IMR-90 (cell line): ENCODE data around the gene NINJ2. TPM values are rescaled to one million over a fixed set of nuclear protein-coding genes. Genes with fewer than 3 reads are reported as not detected.

Source experiments
- ATAC-seq: fragments of 200-7000 bp; cut with Tn5 transposase; 2 replicates; pipeline ENCODE4 v1.9.1; 2020; ENCODE audit warnings: low read depth, mild to moderate bottlenecking, moderate library complexity
- BruUV-seq: library from RNA; stranded (reverse); fragments of 400-500 nt; replicated peaks from 2 replicates; lab custom pipeline; 2021; lab: Mats Ljungman, UMichigan
- CTCF ChIA-PET: fragments of 300-600 bp; formaldehyde crosslinking; extraction: SDS; loops from one replicate; lab custom pipeline; 2021; ENCODE audit warnings: antibody characterized with exemption; lab: Yijun Ruan, JAX
- POLR2A ChIA-PET: fragments of 300-600 bp; sonication (Branson Sonifier 250); formaldehyde crosslinking; loops from one replicate; lab custom pipeline; 2022; ENCODE audit warnings: antibody characterized with exemption; ENCODE audit not compliant: unreplicated experiment; lab: Charles Lee
- DNase-seq: peaks from one replicate; pipeline ENCODE4 v3.0.0; 2013
- H2AFZ ChIP-seq: replicated peaks from 2 replicates; pipeline ENCODE3; 2013; ENCODE audit warnings: low read length, mild to moderate bottlenecking; ENCODE audit not compliant: poor library complexity
- H2AK5ac ChIP-seq: 2 replicates; pipeline ENCODE4 v1.6.1; 2013; ENCODE audit warnings: low read depth, low read length, inconsistent platforms
- H2AK9ac ChIP-seq: replicated peaks from 2 replicates; pipeline ENCODE3; 2013; ENCODE audit warnings: mild to moderate bottlenecking, low read depth, low read length, moderate library complexity; ENCODE audit not compliant: poor library complexity
- H2BK120ac ChIP-seq: 2 replicates; pipeline ENCODE4 v1.6.1; 2013; ENCODE audit warnings: low read depth, low read length, inconsistent platforms
- H2BK15ac ChIP-seq: 3 replicates; pipeline ENCODE4 v1.6.1; 2013; ENCODE audit warnings: low read depth, low read length, inconsistent platforms
- H2BK20ac ChIP-seq: 2 replicates; pipeline ENCODE4 v1.6.1; 2013; ENCODE audit warnings: low read depth, mild to moderate bottlenecking, inconsistent platforms, low read length, moderate library complexity
- H2BK5ac ChIP-seq: 2 replicates; pipeline ENCODE4 v1.6.1; 2013; ENCODE audit warnings: mild to moderate bottlenecking, low read depth, low read length, inconsistent platforms; ENCODE audit not compliant: poor library complexity, severe bottlenecking
- H3K14ac ChIP-seq: replicated peaks from 2 replicates; pipeline ENCODE4 v1.6.1; 2013; ENCODE audit warnings: low read depth, low read length, inconsistent platforms
- H3K18ac ChIP-seq: 2 replicates; pipeline ENCODE4 v1.6.1; 2013; ENCODE audit warnings: low read depth, low read length, control low read depth
- H3K23ac ChIP-seq: 2 replicates; pipeline ENCODE4 v1.6.1; 2013; ENCODE audit warnings: low read depth, low read length, inconsistent platforms
- H3K27ac ChIP-seq: 2 replicates; pipeline ENCODE4 v1.5.1; 2013; ENCODE audit warnings: mild to moderate bottlenecking, control low read depth, low read length; ENCODE audit not compliant: insufficient read depth
- H3K27me3 ChIP-seq: 2 replicates; pipeline ENCODE4 v1.6.1; 2013; ENCODE audit warnings: low read length; ENCODE audit not compliant: control insufficient read depth, insufficient read depth
- H3K36me3 ChIP-seq: 2 replicates; pipeline ENCODE4 v1.6.1; 2013; ENCODE audit warnings: low read length, mixed read lengths; ENCODE audit not compliant: control insufficient read depth, insufficient read depth
- H3K4ac ChIP-seq: 2 replicates; pipeline ENCODE4 v1.6.1; 2013; ENCODE audit warnings: low read depth, low read length, inconsistent platforms
- H3K4me1 ChIP-seq: 2 replicates; pipeline ENCODE4 v1.6.1; 2013; ENCODE audit warnings: low read length, mixed read lengths; ENCODE audit not compliant: control insufficient read depth, insufficient read depth
- H3K4me2 ChIP-seq: 2 replicates; pipeline ENCODE4 v1.6.1; 2013; ENCODE audit warnings: low read depth, mild to moderate bottlenecking, control low read depth, low read length, moderate library complexity
- H3K4me3 ChIP-seq: 2 replicates; pipeline ENCODE4 v1.5.1; 2013; ENCODE audit warnings: low read depth, mild to moderate bottlenecking, control low read depth, low read length, moderate library complexity; ENCODE audit not compliant: insufficient read depth
- H3K56ac ChIP-seq: 2 replicates; pipeline ENCODE4 v1.6.1; 2013; ENCODE audit warnings: low read length, inconsistent platforms; ENCODE audit not compliant: insufficient read depth; ENCODE audit errors: extremely low read depth
- H3K79me1 ChIP-seq, 2 experiments: 2 replicates each; pipeline ENCODE4 v1.6.1; 2013; ENCODE audit warnings: low read length in 2 of 2, inconsistent platforms in 1 of 2, low read depth in 1 of 2
- H3K9ac ChIP-seq: 2 replicates; pipeline ENCODE4 v1.6.1; 2013; ENCODE audit warnings: low read depth, low read length, control low read depth
- H3K9me1 ChIP-seq: 2 replicates; pipeline ENCODE4 v1.6.1; 2013; ENCODE audit warnings: low read length, inconsistent platforms; ENCODE audit not compliant: insufficient read depth
- H3K9me3 ChIP-seq: 2 replicates; pipeline ENCODE4 v1.6.1; 2013; ENCODE audit warnings: low read length; ENCODE audit not compliant: control insufficient read depth, insufficient read depth
- H4K20me1 ChIP-seq: 2 replicates; pipeline ENCODE4 v1.6.1; 2013; ENCODE audit warnings: low read length, inconsistent platforms; ENCODE audit not compliant: insufficient read depth
- H4K5ac ChIP-seq: 2 replicates; pipeline ENCODE4 v1.6.1; 2013; ENCODE audit warnings: mild to moderate bottlenecking, low read depth, low read length, control low read depth
- H4K8ac ChIP-seq, 2 experiments: 2 replicates each; pipeline ENCODE4 v1.6.1; 2013; ENCODE audit warnings: low read depth in 2 of 2, low read length in 2 of 2, control low read depth in 1 of 2, inconsistent platforms in 1 of 2
- H4K91ac ChIP-seq: 2 replicates; pipeline ENCODE4 v1.6.1; 2013; ENCODE audit warnings: low read depth, low read length, inconsistent platforms; ENCODE audit not compliant: insufficient read depth
- BHLHE40 ChIP-seq: fragments of 150-350 bp; IDR thresholded peaks from 2 replicates; pipeline ENCODE4 v1.6.1; 2016; ENCODE audit warnings: mild to moderate bottlenecking, low read depth, low read length
- CEBPB ChIP-seq: IDR thresholded peaks from 2 replicates; pipeline ENCODE4 v1.6.1; 2012; ENCODE audit warnings: low read depth, low read length, improper control_type of control experiment
- CHD1 ChIP-seq: IDR thresholded peaks from 2 replicates; pipeline ENCODE4 v1.6.1; 2012; ENCODE audit warnings: low read depth, low read length, improper control_type of control experiment
- CTCF ChIP-seq: conservative IDR thresholded peaks from 2 replicates; pipeline ENCODE4 v1.5.1; 2012; ENCODE audit warnings: mild to moderate bottlenecking, low read depth, low read length, improper control_type of control experiment
- ELK1 ChIP-seq: fragments of 150-350 bp; IDR thresholded peaks from 2 replicates; pipeline ENCODE4 v1.6.1; 2016; ENCODE audit warnings: low read depth, mild to moderate bottlenecking, low read length, moderate library complexity, borderline replicate concordance
- FOS ChIP-seq: fragments of 150-350 bp; IDR thresholded peaks from 2 replicates; pipeline ENCODE4 v1.6.1; 2016; ENCODE audit warnings: low read depth, low read length
- MAFK ChIP-seq: IDR thresholded peaks from 2 replicates; pipeline ENCODE4 v1.6.1; 2012; ENCODE audit warnings: low read depth, low read length, improper control_type of control experiment
- MAZ ChIP-seq: IDR thresholded peaks from 2 replicates; pipeline ENCODE4 v1.6.1; 2012; ENCODE audit warnings: low read depth, mild to moderate bottlenecking, low read length, improper control_type of control experiment, moderate library complexity, borderline replicate concordance
- MXI1 ChIP-seq: IDR thresholded peaks from 2 replicates; pipeline ENCODE4 v1.6.1; 2012; ENCODE audit warnings: low read depth, mild to moderate bottlenecking, low read length, moderate library complexity, borderline replicate concordance
- NFE2L2 ChIP-seq: fragments of 150-350 bp; IDR thresholded peaks from 2 replicates; pipeline ENCODE4 v1.6.1; 2016; ENCODE audit warnings: low read depth, mild to moderate bottlenecking, low read length
- POLR2A ChIP-seq: IDR thresholded peaks from 2 replicates; pipeline ENCODE4 v1.6.1; 2012; ENCODE audit warnings: mild to moderate bottlenecking, low read depth, low read length
- RAD21 ChIP-seq: IDR thresholded peaks from 2 replicates; pipeline ENCODE4 v1.6.1; 2012; ENCODE audit warnings: low read length, improper control_type of control experiment
- RCOR1 ChIP-seq: IDR thresholded peaks from 2 replicates; pipeline ENCODE4 v1.6.1; 2012; ENCODE audit warnings: mild to moderate bottlenecking, low read length, improper control_type of control experiment; ENCODE audit not compliant: insufficient replicate concordance
- RFX5 ChIP-seq: IDR thresholded peaks from 2 replicates; pipeline ENCODE4 v1.8.0; 2012; ENCODE audit warnings: low read depth, mild to moderate bottlenecking, low read length, moderate library complexity
- SMC3 ChIP-seq: fragments of 150-350 bp; IDR thresholded peaks from 2 replicates; pipeline ENCODE4 v1.6.1; 2016; ENCODE audit warnings: low read depth, mild to moderate bottlenecking, antibody characterized with exemption, low read length, moderate library complexity
- WGBS, 2 experiments: methylation state at CpG; one replicate each; pipeline versions ENCODE4 v1.1.5 to v1.1.7; 2013; ENCODE audit warnings: missing lambda C conversion rate in 2 of 2; ENCODE audit not compliant: insufficient read length in 1 of 2; ENCODE audit errors: extremely low coverage in 2 of 2; 5-methylcytosine and 5-hydroxymethylcytosine counted together
- dilution Hi-C: fragments of 300-500 bp; cut with HindIII; formaldehyde crosslinking; loops from one replicate; pipeline ENCODE4 v1.14.3; 2018; ENCODE audit warnings: low sequenced_read_pairs; ENCODE audit not compliant: unreplicated experiment
- in situ Hi-C: fragments of 300-500 bp; cut with MboI; formaldehyde crosslinking; loops from 3 replicates; pipeline ENCODE4 v1.14.3; 2019; ENCODE audit warnings: low sequenced_read_pairs, inconsistent platforms, mixed read lengths
- intact Hi-C: fragments of 100-400 bp; cut with micrococcal nuclease; formaldehyde crosslinking; loops from 2 replicates; pipeline ENCODE4 v1.10.0; 2022
- polyA plus RNA-seq, 3 experiments: library from polyadenylated mRNA; depleted of rRNA; stranded (reverse); fragments of >200 nt; gene quantifications; 2 replicates each; pipeline ENCODE4 v1.2.3, GENCODE V29; 2012; ENCODE audit warnings: low replicate concordance in 1 of 3
- total RNA-seq: library from RNA; depleted of rRNA; stranded (reverse); fragments of >200 nt; gene quantifications from 2 replicates; pipeline ENCODE4 v1.2.3, GENCODE V29; 2012

The NINJ2 gene
- total and polyA plus RNA-seq, 2 of the 4 experiments (the other 2 are of a cell fraction), result not detected

- Histone ChIP-seq H4K8ac (no peak overlapping the region), H2AK5ac (no peak overlapping the region), H4K20me1 (no peaks in the 10 kb centered on the region), H2BK5ac (no peak overlapping the region), H3K14ac (no peak overlapping the region), H3K9me3 (no peaks in the 10 kb centered on the region; the same call in 1 of the 2 replicates), H3K56ac (no peak overlapping the region), H3K4me2 (no peak overlapping the region), H3K18ac (no peak overlapping the region), H2BK20ac (no peak overlapping the region), H3K23ac (no peak overlapping the region), H3K4me1 (no peaks in the 10 kb centered on the region), H4K91ac (no peak overlapping the region), H2BK15ac (no peak overlapping the region), H3K27ac (no peak overlapping the region), H3K9me1 (0 out of 2 replicates have a peak, but pooled peaks cover 3% of the 10 kb centered on the region), H2AFZ (no peak overlapping the region), H3K36me3 (no peaks in the 10 kb centered on the region), H2AK9ac (no peak overlapping the region), H4K5ac (no peak overlapping the region), H3K27me3 (peaks cover 63% of the 10 kb centered on the region), H3K9ac (no peak overlapping the region), H2BK120ac (no peak overlapping the region), H3K4ac (no peak overlapping the region), H3K4me3 (no peak overlapping the region), H3K79me1 (no peaks in the 10 kb centered on the region)
- no peak for ATAC-seq
- in situ Hi-C loops (no loop called here), intact Hi-C loops (no loop called here), dilution Hi-C loops (no loop called here)
- DNase-seq, result no peak
- BruUV-seq, result no TSS peak
- ChIA-PET CTCF (no interaction called here), POLR2A (no interaction called here)
- 100% methylated on average over 3 of the region's 10 CpGs; no CpG with 5 or more reads in 1 of the 2 experiments for WGBS, 2 experiments
- TF ChIP-seq CHD1 (no peak), MAFK (no peak), CEBPB (no peak), RFX5 (no peak), CTCF (no peak), RAD21 (no peak), RCOR1 (no peak), POLR2A (no peak), BHLHE40 (no peak), SMC3 (no peak), MAZ (no peak), FOS (no peak), NFE2L2 (no peak), ELK1 (no peak), MXI1 (no peak)
Observed at GRCh38 chr12:524167-524951, 138.9 kb downstream of the NINJ2 start.
